NCI-H748 treated with DMSO at 0.1 percent for 48 hours (cell line): ENCODE data around the gene AMBN.

Experiments
- DNase-seq: peaks from one replicate; lab custom pipeline; 2025; lab: John Stamatoyannopoulos, UW

AMBN gene, protein sequence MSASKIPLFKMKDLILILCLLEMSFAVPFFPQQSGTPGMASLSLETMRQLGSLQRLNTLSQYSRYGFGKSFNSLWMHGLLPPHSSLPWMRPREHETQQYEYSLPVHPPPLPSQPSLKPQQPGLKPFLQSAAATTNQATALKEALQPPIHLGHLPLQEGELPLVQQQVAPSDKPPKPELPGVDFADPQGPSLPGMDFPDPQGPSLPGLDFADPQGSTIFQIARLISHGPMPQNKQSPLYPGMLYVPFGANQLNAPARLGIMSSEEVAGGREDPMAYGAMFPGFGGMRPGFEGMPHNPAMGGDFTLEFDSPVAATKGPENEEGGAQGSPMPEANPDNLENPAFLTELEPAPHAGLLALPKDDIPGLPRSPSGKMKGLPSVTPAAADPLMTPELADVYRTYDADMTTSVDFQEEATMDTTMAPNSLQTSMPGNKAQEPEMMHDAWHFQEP

DNA sequence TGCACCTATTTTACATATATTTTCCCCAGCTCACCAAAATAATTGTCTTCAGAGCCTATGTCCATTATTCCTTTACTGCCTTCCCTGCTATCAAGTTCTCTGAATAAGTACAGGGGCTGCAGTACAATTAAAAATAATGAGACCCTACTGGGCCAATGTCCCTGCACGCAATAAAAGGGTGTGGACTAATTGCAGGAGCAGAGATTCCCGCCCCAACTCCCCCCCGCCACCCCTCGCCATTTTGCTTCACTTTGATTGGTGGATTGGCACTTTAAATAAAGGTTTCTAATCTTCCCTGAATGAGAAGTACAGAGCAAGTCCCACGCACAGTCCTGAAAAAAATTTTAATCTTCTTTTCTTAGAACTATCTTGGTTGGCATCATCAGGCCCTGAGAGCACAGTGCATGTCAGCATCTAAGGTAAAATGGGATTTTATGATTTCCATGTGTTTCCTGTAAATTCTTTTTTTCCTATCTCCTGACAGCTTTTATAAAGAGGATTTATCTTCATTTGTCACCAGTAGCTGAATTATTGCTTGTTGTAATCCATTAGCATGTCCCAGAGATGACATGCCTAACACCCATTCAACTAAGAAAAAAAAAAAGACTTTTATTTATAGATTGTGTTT lies at the start of gene AMBN:
Gene AMBN (plus strand): TSS at position 302 of the 628 bp plus-strand sequence. CDS start 103 bp downstream, at position 405.
- DNase-seq, result peak; percentile 1

DNA sequence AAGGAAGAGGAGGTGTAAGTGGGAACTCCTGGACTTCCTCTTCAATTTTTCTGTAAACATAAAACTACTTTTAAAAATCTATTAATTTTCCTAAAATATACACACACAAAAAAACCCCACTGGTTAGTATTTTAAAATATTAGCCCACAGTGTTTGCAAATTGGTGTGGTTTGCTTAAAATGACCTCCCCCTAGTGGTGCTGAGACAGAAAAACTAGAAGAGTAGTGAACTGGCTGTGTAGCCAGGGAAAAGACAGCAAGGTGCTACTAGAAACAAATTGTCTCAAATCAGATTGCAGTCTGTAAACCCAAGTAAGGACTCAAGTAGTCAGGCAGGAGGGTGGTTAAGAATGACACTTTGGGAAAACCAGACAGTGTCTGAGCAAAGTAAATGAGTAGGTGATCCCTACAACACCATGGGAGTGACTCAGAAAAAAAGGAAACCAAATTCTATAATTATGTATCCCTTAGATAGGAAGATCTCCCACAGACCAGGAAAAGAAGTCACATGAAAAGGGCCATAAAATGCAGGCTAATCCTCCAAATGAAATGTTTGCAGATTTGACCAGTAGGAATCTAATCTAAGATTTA lies 47.7 kb upstream of the AMBN start:
- no peak for DNase-seq

DNA sequence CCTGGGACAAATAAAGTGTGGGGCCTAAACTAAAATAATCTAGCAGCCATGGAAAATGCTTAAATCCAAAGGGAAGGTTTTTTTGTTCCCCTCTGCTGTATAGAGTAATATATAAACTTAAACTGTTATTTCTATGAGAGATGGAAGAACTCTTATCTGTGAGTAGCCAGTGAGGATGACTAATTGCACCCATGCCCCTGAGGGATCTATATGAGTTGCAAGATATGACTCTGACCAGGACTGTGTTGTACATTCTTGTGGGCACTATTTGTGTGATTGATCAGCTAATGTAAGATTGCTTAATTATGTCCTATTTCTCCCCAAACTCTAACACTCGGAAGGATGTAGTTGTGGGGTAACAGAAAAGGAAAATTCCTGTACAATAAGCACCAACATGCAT lies 35.2 kb upstream of the AMBN start:
- DNase-seq, result no peak

DNA sequence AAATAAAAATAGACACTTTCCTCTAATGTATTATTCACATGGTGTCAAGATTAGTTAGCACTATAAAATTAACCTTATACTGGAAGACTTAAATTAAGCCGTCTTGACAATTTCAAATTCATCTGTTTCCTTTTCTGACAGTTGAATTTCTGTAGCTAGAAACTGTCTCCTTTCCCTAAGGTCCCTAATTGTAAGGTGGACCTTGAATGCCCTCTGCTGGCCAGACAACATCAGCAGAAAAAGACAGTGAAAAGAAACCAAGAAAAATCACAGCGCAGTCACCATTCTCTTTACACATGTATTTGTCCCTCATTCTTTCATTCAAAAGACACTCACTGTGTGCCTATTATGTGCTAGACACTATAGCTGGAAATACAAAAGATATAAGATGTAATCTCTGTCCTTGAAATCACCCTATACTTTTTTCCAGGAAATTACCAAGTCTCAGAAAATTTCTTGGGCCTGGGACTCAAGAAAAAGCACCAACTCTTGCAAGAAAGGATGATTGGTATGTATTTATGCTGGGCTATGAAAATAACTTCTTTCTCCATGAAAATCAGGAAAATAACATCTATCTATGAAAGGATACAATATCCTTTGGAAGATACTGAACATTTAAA lies 32.7 kb upstream of the AMBN start:
- DNase-seq, result no peak

DNA sequence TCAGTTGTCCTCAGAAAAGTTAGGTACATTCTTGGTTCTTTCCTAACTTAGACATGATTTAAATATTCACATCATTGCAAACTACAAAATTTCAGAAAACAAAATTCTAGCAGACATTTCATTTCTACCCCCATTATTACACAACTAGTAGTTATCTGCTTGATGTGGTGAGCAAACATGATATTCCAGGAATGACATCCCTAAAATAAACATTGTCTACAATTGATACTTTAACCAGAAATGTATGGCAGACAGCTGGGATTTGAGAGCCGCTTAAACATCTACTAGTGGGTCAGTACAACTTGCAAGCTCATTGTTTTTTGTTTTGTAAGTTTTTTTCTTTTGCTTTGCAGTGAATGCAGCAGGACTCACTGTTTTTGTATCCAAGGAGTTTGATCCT lies 32.1 kb upstream of the AMBN start:
- no peak for DNase-seq

DNA sequence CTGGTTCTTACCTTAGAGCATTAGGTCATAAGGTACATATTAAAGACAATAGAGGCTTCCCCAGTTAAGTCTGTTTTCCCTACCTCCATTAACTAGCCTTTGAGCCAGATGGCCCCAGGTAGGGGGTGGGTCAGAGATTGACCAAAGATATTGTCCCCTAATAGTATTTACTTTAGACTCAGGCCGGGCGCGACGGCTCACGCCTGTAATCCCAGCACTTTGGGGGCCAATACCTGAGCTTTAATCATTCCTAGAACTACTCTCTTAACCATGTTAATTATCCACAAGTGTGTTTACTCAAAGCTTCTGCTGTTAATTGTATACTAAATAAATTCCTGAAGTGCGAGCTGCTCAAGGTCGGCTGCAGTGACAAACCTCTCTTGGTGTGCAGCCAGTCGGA lies 28.0 kb upstream of the AMBN start:
- peak; percentile 59 for DNase-seq

DNA sequence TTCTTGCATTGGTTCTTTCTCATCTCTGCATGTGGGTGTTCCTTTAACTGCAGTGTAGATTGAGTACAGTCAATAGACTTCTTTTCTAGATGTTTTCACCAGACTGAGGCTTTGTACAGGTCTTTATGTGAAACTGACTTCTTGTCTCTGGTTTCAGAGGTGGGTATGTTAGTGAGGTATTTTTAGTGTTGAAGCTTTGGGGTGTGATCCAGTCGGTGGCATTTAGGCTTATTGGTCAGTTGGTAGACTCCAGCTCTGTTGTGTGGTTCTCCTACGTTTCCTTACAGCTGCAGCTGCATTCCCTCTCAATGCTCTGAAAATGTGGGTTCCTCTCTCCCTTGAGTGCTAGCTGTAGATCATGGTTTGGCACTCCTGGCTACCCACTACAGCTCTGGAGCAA lies 21.3 kb upstream of the AMBN start:
- no peak for DNase-seq

DNA sequence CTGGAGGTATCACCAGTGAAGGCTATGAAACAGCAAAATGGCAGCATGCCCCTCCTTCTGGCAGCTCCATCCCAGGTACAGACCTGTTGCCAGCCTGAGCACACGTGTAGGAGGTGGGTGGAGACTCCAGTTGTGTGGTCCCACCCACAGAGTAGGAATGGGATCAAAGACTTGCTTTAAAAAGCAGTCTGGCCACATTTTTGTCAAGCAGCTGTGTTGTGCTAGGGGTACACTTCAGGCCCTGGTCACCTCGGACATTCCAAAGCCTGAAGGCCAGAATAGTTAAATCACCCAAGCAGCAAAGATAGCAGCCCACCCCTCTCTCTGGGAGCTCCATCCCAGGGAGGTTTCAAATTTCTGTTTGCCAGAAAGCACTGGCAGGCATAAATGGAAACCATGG lies 20.3 kb upstream of the AMBN start:
- DNase-seq, result no peak

DNA sequence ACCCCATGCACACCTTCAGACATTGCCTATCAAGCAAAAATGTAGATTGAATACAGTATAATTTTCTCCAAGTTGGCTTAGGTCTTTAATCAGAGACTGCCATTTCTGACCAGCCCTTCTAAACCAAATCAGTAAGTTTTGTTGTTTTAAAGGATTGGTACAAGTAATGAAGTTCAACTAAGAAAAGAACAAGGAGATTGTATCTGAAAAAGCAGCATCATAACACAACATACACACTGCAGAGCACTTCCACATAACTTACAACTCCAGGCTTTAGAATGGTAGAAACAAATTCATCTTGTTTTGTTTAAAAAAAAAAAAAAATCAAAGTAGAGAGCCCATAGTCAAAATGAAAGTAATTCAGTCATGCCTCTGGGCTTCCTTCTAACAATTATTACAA lies 16.1 kb upstream of the AMBN start:
- no peak for DNase-seq

DNA sequence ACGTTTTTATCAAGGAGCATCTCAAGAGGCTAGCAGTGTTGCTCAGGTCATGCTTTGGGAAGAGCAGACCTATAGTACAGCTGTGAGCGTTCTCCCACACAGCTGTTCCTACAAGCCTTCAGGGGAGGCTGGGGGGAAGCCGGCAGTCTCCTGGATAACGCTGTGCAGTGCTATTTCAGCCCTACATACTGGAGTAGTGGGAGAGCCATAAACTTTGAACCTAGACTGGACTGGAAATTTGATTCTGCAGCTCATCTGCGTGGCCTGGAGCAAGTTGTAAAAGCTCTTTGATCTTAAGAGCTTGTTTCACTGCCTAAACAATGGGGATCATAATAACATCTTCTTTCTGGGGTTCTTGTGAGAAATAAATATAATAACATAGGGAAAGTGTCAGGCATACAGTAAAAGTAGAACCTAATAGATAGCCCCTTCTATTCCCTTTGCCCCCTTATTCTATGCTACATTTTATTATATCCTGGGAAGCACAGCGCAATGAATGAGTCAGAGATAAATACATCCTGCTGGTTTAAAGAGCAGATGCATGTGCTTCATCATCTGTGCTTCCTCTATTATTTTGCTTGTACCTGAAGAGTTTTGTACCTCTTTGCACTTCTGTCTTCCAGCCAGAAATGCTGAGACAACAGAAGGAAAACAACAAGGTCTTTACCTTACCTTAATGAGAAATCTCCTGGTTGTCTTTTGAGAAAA lies 14.7 kb upstream of the AMBN start:
- no peak for DNase-seq

DNA sequence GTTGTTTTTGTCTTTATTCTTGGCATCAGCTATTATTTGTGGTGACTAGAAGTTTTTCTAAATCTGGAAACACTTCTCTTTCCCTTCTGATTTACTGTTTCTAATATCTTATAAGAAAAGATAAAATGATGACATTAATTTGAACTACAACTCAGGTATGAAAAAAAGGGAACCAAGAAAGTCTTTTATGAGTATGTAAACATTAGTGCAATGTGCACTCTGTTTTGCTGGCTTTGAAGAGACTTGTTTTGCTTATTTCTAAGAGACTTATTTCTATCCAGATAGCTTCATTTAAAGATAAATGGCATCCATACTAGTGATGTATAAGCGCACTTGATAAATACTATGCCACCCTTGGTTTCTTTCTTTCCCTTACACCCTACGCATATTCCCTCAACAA lies 10.1 kb upstream of the AMBN start:
- DNase-seq, result no peak

DNA sequence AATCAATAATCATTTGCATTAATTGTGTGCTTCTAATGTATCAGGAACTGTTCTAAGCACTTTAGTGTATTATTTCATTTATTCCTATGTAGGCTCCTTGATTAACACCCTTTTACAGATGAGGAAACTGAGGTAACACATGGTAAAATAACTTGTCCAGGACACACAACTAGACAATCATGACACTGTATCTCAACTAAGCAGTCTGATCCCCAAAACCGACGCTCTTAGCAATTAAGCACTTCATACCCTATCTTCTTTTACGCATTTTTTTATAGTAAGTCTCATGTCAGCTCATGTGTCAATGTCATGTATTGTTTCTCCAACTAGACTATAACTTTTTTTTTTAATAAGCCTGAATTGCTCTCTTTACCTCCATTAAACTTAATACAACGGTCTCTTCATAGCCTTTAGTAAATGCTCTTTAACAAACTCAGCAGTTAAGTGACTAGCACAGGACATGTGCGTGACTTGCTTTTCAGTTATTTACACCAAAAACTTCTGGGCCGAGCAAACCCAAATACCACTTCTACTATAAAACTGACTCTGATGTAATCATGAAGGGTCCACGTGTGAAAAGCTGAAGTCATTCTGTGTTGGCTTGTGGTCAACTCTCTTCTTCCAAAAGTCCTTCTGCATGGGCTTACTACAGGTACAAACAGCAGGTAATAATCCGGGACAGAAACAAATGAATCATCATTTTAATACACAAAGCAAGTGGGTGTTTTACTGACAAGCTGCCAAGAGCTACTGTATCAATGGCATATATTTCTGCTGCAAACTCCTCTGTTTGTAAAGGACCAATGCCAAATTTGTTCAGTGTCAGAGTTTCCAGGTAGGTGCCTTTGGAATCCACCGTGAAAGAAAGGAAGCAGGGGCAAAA lies 7.9 kb upstream of the AMBN start:
- DNase-seq, result no peak

DNA sequence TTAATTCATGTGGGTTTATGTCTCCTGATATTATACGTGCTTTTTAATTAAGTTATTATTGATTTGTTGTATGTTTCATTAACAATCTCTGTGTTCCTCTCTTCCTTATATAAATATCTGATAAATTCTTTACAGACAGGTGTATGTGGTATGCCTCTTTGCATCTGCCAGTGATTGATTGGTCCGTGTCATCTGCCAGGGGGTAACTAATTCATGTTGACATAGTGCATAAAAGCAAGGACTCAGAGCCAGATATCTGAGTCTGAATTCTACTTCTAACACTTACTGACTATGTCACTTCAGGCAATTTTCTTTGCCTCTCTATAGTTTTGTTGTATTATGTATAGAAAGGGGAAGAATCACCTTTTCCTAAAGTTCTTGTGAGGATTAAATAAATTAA lies 5.2 kb upstream of the AMBN start:
- DNase-seq, result no peak

DNA sequence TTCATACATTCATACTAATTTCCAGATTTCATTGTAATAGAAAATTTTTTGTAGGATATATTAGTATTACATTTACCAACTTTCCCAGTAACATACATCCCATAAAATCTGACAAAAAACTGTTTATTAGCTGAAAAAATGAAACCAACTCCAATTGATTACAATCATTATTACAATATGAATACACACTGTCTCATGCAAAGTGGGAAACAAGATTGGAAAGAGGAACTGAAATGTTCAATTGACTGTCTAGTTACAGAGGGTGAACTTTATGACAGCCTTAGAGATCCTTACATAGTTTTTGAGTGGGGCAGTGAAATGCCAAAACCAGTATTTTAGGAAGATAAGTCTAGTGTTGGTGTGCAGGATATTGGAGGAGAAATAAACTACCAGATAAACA lies 2.3 kb upstream of the AMBN start:
- no peak for DNase-seq

DNA sequence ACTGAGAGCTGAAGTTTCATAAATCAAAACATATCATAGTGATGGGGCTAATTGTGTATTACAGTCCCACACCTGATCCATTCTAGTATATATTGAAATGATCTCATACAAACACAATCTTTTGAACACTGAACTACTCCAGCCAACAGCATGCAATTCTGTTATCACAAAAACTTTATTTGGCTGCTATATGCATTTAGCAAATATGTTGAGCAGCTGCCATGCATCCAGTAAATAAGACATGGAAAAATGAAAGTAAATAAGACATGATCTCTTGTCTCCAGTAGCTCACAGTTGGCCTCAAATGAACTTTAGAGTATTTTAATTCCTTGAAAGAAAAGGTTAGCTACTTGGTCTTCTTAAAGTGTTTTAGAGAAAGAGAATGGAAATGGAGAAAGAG lies 2.1 kb downstream of the AMBN start:
- no peak for DNase-seq

DNA sequence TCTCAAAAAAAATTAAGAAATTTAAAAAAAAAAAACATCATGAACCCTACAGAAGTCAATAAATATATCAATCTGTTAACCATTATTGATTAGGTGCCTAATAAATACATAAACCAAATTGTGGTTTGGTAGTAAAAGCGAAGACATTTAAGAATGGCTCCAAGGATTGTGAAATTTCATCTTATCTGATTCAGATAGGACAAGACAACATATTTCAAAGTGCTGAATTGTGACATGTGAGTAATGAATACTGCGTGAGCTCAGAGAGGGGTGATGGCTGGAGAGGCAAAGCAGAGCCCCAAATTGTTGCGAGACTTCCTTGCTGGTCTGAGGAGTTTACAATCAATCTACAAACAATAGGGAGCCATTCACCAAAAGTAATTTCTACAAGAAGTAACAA lies 8.2 kb downstream of the AMBN start:
- DNase-seq, result no peak

DNA sequence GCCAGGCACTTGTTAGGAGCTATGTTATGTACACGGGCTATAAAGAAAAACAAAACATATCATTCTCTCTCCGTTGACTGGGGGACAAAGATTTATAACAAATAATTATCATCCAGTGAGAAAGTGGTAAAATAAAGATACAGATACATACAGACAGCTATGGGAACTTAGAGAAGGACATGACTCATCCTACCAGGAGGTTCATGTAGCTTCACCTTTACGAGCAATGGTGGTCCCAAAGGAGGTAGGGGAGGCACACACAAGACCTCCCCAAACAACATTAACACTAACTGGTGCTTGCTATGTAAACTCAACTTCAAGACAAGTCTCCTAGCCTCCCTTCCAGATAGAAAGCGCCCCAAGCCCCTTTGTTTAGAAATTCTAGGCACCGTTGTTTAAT lies 8.9 kb downstream of the AMBN start:
- DNase-seq, result no peak

DNA sequence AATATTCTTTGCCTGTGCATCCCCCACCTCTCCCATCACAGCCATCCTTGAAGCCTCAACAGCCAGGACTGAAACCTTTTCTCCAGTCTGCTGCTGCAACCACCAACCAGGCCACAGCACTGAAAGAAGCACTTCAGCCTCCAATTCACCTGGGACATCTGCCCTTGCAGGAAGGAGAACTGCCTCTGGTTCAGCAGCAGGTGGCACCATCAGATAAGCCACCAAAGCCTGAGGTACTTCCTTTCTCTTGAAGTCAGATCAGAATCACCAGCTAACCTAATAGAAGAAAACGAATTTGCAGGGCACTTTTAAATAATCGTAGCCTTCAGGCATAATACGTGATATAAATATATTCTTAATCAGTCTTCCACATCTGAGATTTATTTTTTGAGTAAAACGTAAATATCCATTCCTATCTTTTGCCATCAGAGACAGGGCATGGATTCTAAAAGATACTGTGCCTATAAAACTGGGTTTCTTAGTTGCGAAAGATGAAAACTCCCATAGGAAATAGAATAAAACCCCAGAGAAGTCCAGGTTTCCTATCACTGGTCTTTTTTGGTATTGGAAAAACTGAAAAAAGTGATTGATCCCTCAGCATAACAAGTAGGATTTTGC lies 9.5 kb downstream of the AMBN start:
- peak; percentile 27 for DNase-seq

DNA sequence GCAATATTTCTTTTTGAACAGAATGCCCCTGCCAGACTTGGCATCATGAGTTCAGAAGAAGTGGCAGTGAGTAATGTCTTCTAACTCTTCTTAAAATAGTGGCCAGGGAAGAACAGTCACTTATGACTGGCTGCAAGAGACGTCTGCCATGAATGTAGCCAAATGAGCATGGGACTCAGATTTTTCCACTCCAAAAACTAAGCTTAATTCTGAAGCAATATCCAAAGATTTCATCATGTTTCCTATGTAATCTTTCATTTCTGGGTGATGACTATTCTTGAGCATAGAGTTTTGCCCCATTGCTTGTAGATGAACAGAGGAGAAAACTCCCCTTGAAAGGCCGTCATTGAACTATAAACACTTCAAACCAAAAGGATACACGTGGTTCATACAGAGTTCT lies 11.8 kb downstream of the AMBN start:
- no peak for DNase-seq

DNA sequence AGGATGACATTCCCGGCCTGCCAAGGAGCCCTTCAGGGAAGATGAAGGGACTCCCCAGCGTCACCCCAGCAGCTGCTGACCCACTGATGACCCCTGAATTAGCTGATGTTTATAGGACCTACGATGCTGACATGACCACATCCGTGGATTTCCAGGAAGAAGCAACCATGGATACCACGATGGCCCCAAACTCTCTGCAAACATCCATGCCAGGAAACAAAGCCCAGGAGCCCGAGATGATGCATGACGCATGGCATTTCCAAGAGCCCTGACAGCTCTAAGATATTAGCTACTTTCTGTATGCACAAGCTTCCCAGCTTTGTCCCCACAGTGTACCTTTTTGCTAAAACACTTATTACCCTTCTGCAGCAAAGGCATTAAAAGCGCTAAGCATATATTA lies 14.4 kb downstream of the AMBN start:
- no peak for DNase-seq

DNA sequence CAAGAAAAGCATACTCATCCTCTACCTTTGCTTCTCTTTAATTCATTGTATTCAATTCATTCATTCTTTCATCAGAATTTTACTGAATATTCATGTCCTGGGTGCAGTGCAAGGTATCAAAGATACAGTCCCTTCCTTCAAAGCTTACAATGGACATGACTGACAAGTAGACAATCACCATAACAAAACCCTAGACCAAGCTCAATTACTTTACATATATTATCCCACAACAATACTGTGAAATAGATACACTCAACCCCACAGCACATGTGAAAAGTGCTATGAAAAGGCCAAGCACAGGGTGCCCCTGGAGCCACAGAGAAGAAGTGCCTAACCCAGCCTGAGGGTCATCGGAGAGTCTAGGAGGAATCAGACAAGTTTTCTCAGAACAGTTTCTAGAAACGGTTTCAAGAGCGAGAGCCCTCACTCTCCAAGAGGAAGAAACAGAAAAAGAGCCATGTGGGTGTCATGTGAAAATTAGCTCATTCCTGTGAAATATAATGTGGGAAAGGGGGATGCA lies 15.3 kb downstream of the AMBN start:
- no peak for DNase-seq
